Stimulated activated naive CD8-positive, alpha-beta T cell treated with anti-CD3 and anti-CD28 coated beads, Interleukin-15, amount 100 ng/mL, for 72 hours (primary cell): ENCODE measurements around the gene C2CD2.
A peak's percentile ranks its signal among the peaks of the same experiment; 100 is the strongest.

ENCODE experiments used
- ATAC-seq: fragments of 150-1000 bp; cut with Tn5 transposase; 2 replicates; pipeline ENCODE4 v1.10.0; 2021; ENCODE audit warnings: mild to moderate bottlenecking, moderate library complexity
- DNase-seq, 2 donors: peaks; one replicate each; pipeline ENCODE4 v3.0.0; 2021 to 2022
- H3K27ac Mint-ChIP-seq, 2 donors: one replicate each; pipeline ENCODE4 v1.8.0; 2022; ENCODE audit warnings: mild to moderate bottlenecking in 2 of 2, mixed read lengths in 2 of 2, moderate library complexity in 2 of 2
- H3K27me3 Mint-ChIP-seq: one replicate; pipeline ENCODE4 v1.8.0; 2022; ENCODE audit warnings: mixed read lengths
- H3K4me1 Mint-ChIP-seq: one replicate; pipeline ENCODE4 v1.8.0; 2022; ENCODE audit warnings: mild to moderate bottlenecking, mixed read lengths
- H3K4me3 Mint-ChIP-seq, 2 donors: one replicate each; pipeline ENCODE4 v1.8.0; 2022; ENCODE audit warnings: mild to moderate bottlenecking in 2 of 2, mixed read lengths in 2 of 2, moderate library complexity in 1 of 2
- H3K9me3 Mint-ChIP-seq, 2 donors: one replicate each; pipeline ENCODE4 v1.8.0; 2022; ENCODE audit warnings: mixed read lengths in 2 of 2

C2CD2 gene

DNA sequence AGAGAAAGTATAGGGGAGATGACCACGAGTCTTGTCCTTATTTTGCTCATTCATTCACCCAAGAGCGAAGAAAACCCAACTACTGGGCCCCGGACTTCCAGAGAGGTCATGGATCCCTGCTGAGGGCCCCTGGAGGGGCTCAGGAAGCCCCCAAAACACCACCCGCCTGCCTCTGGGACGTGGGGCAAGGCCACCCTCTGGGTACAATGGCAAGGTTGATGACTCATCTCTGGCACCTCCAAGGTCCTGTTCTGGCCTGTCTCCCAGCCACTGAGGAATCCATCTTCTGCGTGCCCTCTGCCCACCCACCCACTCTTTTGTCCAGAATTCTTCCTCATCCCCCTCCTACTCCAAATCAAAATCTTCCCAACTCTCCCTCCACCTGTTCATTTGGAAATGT is 53.4 kb downstream of the C2CD2 start:
- no peak for ATAC-seq
- peak overlapping the region; percentile 68 to 69 for H3K4me3 Mint-ChIP-seq
- peak overlapping the region; percentile 92 to 99 for H3K27ac Mint-ChIP-seq
- peaks cover 79% of the 10 kb centered on the region for H3K4me1 Mint-ChIP-seq
- H3K9me3 Mint-ChIP-seq: no peaks in the 10 kb centered on the region
- no peaks in the 10 kb centered on the region for H3K27me3 Mint-ChIP-seq
- DNase-seq: peak in 1 of 2 donors; percentile 19

DNA sequence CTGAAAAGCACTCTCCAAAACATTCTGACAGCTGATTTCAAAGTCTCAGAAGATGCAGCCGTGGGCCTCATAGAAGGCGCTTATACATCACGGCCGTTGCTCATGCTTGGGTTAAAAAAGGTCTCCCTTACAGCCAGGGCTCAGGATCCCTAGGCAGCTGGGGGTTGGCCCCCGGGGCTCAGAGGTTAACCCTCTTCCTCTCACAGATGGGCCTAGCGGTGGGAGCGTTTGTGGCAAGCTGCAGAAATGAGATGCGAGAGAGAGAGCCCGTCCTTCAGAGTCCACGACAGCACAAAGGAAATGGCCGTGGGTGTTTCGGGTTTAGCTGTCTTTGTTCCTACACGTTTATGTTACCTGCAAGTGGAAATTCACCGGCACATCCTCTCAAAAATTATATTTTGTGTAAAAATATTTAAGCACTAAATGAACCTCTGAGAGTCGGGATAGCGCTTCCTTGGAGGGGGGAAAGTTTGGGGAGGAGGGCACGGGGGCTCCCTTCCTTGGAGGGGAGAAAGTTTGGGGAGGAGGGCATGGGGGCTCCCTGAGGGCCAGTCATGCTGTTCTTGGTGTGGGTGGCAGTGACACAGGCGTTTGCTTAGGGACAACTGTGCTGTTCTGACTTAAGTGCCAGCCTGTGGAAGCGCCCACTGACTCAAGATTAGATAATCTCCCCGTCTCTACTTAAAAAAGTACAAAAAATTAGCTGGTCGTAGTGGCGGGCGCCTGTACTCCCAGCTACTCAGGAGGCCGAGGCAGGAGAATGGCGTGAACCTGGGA is 54.2 kb downstream of the C2CD2 start:
- peak; percentile 93 for ATAC-seq
- Mint-ChIP-seq H3K4me1 (peaks cover 80% of the 10 kb centered on the region), H3K4me3 (peak overlapping the region; percentile 80 to 82), H3K27ac (peak overlapping the region; percentile 90 to 99), H3K9me3 (no peaks in the 10 kb centered on the region), H3K27me3 (no peaks in the 10 kb centered on the region)
- peak; percentile 73 to 91 for DNase-seq

DNA sequence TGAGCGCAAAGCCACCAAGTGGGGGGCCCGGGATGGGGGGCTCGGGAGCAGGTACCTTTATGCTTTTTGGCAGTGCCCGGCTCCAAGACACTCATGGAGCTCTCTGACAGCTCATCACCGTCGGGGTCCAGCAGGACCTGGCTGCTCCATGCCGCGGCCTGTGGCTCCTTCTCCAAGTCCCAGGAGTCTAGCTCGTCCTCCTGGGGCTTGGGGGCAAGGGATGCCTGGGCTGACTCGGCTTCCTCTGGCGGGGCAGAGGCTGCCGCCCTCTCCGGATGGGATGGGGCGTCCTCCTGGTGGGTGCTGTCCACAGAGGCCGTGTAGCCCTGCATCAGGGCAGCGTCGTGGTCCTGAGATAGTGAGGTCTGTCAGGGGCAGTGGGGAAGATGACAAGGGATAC is 54.8 kb downstream of the C2CD2 start:
- Mint-ChIP-seq H3K4me1 (peaks cover 75% of the 10 kb centered on the region), H3K27me3 (no peaks in the 10 kb centered on the region), H3K4me3 (peak overlapping the region; percentile 80 to 82), H3K9me3 (no peaks in the 10 kb centered on the region), H3K27ac (peak overlapping the region; percentile 90 to 99)
- DNase-seq: no peak
- no peak for ATAC-seq

DNA sequence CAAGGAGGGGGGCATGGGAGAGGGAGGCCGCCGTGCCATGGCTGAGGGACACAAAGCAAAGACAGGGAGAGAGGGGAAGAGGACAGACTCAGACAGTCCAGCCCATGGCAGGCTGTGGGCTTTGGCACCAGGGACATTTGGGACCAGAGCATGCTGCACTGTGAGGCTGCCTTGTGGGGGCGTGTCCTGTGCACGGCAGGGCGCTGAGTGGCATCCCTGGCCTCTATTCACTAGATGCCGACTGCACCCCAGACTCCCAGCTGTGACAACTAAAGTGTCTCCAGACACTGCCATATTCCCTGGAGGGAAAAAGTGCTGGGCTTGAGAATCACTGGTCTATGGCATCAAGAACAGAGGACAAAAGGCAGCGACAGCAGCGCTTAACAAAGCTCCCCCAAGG is 56.1 kb downstream of the C2CD2 start:
- Mint-ChIP-seq H3K9me3 (no peaks in the 10 kb centered on the region), H3K4me3 (peak overlapping the region in 1 of 2 donors; percentile 11), H3K4me1 (peaks cover 66% of the 10 kb centered on the region), H3K27me3 (no peaks in the 10 kb centered on the region), H3K27ac (peak overlapping the region in 1 of 2 donors; percentile 54)
- ATAC-seq: no peak
- DNase-seq: no peak

DNA sequence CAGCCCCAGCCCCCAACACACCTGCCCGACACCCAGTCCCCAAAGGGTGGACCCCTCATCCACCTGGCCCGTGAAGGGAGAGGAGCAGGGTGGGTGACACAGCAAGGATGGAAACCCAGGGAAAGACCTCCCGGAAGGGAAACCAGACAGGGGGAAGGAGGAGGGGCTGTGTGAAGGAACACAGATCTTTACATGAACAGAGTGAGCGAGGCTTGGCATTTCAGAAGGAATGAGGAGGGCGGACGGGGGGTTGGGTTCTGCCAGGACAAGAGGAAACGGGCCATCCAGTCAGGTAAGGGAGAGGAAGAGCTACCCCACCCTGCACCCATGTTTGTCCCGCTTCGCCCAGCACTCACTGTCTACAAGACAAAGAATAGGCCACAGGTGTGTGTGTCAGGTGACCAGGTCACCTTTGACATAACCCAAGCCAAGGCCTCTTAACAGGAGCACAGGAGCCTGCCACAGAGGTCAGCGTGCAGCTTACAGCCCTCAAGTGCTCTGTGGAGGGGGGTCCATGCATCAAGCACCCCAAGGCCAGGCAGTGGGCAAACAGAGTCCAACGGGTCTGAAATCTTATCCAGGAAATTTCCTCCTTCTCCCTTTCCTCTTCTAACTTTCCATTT is 56.7 kb downstream of the C2CD2 start:
- DNase-seq: no peak
- Mint-ChIP-seq H3K4me1 (peaks cover 66% of the 10 kb centered on the region), H3K9me3 (no peaks in the 10 kb centered on the region), H3K4me3 (peak overlapping the region in 1 of 2 donors; percentile 11), H3K27ac (peak overlapping the region; percentile 36 to 54), H3K27me3 (no peaks in the 10 kb centered on the region)
- ATAC-seq: no peak

DNA sequence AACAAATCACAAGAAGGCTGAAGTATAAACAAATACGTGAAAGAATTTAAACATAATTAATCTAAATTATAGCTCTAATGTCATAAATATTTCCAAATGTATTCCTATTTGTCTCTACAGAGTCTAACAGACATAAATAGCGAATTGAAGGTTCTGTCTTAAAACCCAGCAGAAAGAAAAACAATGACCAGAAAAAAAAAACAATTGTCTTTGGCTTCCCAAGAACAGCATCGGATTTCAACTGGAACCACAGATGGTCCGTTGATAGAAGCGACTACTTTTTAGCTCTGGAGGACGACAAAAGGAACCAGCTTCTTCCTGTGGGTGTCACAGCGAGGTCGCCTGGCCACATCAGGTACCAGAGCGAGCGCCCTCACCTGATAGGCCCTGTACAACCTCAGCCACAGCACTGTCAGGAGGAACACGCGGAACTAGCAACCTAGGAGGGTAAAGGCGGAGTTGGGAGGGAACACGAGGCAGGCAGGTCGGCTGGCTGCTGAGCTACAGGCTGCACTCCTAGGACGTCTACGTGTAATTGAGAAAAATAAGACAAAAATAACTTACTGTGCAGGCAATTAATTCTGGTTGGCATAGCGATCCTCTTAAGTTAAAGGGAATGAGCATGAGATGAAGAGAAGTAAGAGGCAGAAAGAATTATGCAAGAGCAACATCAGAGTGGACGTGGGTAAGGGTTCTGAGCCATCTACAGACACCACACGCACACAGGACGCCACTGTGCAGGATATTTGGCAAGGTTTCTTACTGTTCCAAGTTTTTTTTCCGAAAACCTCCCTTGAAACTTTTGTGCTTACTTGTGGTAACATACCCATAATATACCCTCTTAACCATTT is 58.0 kb downstream of the C2CD2 start:
- Mint-ChIP-seq H3K4me3 (peak overlapping the region; percentile 50 to 69), H3K4me1 (peaks cover 56% of the 10 kb centered on the region), H3K27ac (peak overlapping the region; percentile 1), H3K9me3 (no peaks in the 10 kb centered on the region), H3K27me3 (no peaks in the 10 kb centered on the region)
- peak; percentile 33 to 68 for DNase-seq
- ATAC-seq: peak; percentile 70

DNA sequence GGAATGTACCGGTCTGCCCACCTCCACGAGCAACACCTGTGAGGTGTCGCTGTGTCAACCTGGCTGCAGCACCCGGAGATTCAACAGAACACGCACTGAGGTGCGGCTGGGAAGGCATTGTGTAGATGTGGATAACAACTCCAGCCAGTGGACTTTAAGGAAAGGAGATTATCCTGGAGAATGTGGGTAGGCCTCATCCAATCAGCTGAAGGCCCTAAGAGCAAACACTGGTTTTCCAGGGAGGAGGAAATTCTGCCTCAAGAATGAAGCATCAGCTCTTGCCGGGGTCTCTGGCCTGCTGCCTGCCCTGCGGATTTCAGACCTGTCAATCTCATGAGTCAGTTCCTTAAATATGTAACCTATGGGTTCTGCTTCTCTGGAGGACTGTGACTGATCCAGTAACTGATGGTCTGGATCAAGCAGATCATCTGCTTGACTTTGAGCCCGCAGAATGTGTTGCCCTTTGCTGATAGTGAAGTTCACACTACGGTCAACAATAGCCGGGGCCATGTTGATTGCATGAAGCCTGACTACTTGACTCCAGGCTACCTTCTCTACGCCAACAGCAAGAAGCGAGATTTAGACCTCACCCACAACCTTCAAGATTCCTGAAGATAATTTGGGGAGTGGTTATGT is 58.8 kb downstream of the C2CD2 start:
- no peak overlapping the region for H3K27ac Mint-ChIP-seq
- H3K4me3 Mint-ChIP-seq: no peak overlapping the region
- peaks cover 48% of the 10 kb centered on the region for H3K4me1 Mint-ChIP-seq
- no peak for DNase-seq
- H3K27me3 Mint-ChIP-seq: no peaks in the 10 kb centered on the region
- no peak for ATAC-seq
- H3K9me3 Mint-ChIP-seq: no peaks in the 10 kb centered on the region

DNA sequence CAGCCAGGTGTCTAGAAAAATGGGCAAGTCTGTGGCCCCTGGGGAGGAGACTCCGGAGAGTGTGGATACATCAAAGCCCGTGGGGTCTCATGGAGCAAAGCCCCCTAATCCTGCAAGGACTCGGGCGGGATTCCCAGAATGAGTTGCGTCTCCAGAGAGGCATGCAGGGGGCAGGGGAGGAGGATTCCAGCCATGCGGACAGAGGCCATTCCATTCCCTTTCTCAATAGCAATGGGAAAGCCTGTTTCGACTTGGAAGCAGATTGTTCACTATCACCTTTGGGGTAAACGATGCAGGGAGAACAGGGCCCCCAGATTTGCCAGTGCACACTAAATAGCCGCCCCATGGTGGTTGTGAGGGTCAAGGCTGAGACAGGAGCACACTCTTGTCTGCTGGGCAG is 59.3 kb downstream of the C2CD2 start:
- H3K4me1 Mint-ChIP-seq: peaks cover 43% of the 10 kb centered on the region
- no peak for ATAC-seq
- no peak overlapping the region for H3K27ac Mint-ChIP-seq

DNA sequence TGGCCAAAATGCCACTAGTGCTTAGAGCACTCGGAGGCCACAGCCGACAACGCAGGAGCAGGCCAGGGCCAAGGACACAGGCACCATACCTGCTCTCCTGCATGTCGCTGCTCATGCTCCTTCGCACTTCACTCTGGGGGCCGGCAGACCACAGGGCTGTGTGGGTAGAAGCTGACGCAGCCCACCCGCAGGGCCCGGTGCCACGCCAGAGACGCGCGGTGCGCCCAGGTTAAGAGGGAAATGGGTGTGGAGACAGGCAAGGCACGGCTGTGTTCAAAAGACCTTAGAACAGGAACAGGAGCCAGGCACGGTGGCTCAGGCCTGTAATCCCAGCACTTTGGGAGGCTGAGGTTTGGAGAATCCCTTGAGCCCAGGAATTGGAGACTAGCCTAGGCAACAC is 61.1 kb downstream of the C2CD2 start:
- no peak for DNase-seq
- peaks cover 25% of the 10 kb centered on the region for H3K4me1 Mint-ChIP-seq
- H3K27me3 Mint-ChIP-seq: no peaks in the 10 kb centered on the region
- H3K27ac Mint-ChIP-seq: no peak overlapping the region
- no peak for ATAC-seq
- no peak overlapping the region for H3K4me3 Mint-ChIP-seq
- H3K9me3 Mint-ChIP-seq: no peaks in the 10 kb centered on the region

More for the DNA sequence above, 59.3 kb downstream of the C2CD2 start:
- Mint-ChIP-seq H3K27me3 (no peaks in the 10 kb centered on the region), H3K9me3 (no peaks in the 10 kb centered on the region), H3K4me3 (no peak overlapping the region)
- DNase-seq: no peak

DNA sequence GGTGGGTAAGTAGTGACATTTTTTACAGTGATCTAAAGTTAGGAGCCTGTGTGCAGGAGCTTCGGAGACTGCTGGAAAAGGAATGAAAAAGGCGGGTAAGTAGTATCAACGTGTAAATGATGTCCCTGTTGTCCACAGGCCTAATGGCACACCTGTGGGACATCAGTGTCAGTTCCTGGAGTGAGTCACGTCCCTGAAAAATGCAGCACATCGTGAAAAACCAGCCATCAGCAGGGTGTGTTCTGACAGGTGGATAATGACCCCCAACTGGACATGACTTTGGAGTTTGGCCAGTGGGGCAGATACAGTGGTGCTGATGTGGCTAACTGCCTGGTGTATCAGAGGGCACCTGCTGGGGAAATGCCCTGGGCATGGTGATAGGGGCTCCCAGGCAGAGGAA is 62.7 kb downstream of the C2CD2 start:
- no peak for ATAC-seq
- Mint-ChIP-seq H3K4me1 (peaks cover 9% of the 10 kb centered on the region), H3K4me3 (no peak overlapping the region), H3K9me3 (no peaks in the 10 kb centered on the region), H3K27ac (peak overlapping the region in 1 of 2 donors; percentile 33), H3K27me3 (no peaks in the 10 kb centered on the region)
- no peak for DNase-seq

DNA sequence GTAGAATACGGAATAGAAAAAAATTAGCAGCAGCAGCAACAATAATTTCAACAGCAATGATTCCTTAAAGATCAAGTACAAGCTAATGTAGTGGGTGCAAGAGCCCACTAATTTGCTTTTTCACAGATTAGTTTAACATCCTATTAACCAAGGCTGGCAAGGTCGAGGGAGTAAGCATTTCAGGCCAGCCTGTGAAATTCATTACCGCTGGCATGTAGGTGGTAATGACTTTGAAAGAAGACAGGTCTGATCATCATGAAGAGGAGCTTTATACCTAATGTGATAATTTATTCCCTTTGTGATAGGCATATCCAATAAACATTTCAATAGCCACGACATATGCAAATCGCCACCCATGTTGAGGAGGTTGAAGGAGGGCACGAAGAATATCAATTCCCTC is 63.5 kb downstream of the C2CD2 start:
- Mint-ChIP-seq H3K4me1 (peaks cover 5% of the 10 kb centered on the region), H3K27ac (no peak overlapping the region), H3K27me3 (no peaks in the 10 kb centered on the region), H3K9me3 (no peaks in the 10 kb centered on the region), H3K4me3 (no peak overlapping the region)
- no peak for DNase-seq
- ATAC-seq: no peak

DNA sequence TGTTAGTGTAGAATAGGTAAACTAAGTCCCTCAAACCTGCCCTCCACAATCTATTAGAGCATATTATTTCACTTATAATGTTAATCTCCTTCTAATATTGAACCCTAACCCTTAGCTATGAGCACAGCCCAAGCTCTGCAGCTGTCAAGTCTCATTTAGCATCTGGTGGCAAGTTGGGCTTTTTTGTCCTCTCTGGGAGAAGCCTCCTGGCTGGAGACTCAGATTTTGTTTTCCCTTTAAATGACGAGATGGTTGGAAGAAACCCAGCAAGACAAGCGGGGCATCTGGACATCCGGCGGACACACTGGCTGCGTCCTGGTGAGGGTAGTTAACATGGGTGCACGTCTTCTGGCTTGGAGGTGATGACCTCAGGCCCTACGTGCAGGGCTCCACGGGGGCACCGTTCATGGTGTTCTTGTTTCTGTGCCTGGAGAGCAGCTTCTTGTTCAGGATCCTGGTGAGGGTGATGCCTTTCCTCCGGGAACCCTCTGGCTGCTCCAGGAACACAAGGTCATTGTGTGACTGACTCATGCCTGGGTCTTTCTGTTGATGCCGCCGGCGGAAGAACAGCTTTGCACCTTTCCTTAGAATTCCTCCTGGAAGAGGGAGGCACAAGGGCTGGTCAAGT is 65.0 kb downstream of the C2CD2 start:
- Mint-ChIP-seq H3K27ac (peak overlapping the region; percentile 31 to 45), H3K4me3 (no peak overlapping the region), H3K9me3 (no peaks in the 10 kb centered on the region), H3K4me1 (peaks cover 7% of the 10 kb centered on the region), H3K27me3 (no peaks in the 10 kb centered on the region)
- no peak for ATAC-seq
- DNase-seq: no peak

DNA sequence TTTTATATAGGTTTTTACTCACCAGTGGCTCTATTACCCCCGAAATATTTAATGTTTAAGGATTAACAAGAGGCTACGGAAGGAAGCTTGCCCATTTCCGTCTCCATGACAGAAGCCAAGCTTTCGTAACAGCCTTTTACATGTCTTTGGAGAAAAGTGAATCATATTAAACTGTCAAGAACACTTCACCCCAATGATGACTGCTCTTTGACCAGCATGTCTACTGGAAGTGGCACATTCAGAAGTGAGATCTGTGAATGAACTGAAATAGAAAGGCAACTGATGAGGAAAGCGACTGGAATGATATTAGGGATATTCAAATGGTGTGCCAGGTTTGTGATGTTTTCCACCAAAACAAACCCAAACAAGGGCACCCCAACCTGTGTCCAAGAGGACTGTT is 66.2 kb downstream of the C2CD2 start:
- H3K27ac Mint-ChIP-seq: no peak overlapping the region
- H3K9me3 Mint-ChIP-seq: no peaks in the 10 kb centered on the region
- H3K27me3 Mint-ChIP-seq: no peaks in the 10 kb centered on the region
- H3K4me3 Mint-ChIP-seq: no peak overlapping the region
- H3K4me1 Mint-ChIP-seq: peaks cover 7% of the 10 kb centered on the region
- no peak for DNase-seq
- ATAC-seq: no peak

DNA sequence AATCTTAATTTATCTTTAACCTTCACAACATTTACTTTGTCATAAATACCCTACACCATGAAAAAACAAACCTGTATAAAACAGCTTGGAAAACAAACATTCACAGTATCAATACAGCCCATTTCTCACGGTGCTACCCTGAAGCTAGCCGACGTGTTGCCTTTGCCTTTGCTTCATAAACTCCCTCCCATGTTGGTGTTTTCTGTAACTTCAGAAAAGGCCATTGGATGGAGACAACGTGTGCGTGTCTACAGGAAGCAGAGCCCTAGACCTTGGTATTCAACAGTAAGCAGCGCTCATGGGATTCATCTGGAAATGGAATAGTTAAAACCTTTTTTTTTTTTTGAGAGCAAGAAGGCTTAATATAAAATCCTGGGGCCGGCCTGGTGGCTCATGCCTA is 67.5 kb downstream of the C2CD2 start:
- H3K4me1 Mint-ChIP-seq: peaks cover 7% of the 10 kb centered on the region
- H3K9me3 Mint-ChIP-seq: no peaks in the 10 kb centered on the region
- no peak overlapping the region for H3K27ac Mint-ChIP-seq
- H3K4me3 Mint-ChIP-seq: no peak overlapping the region
- DNase-seq: no peak
- ATAC-seq: no peak
- H3K27me3 Mint-ChIP-seq: no peaks in the 10 kb centered on the region
